ENCODE measurements around the gene RHBDL1. TPM values are rescaled to one million over a fixed set of nuclear protein-coding genes. Genes with fewer than 3 reads are reported as not detected.

The RHBDL1 gene
- total and polyA plus RNA-seq, 2 of the 8 experiments (the other 6 are each of a cell fraction or from before 2014, with no cell fraction given) = 4.0 to 8.1 TPM

DNA sequence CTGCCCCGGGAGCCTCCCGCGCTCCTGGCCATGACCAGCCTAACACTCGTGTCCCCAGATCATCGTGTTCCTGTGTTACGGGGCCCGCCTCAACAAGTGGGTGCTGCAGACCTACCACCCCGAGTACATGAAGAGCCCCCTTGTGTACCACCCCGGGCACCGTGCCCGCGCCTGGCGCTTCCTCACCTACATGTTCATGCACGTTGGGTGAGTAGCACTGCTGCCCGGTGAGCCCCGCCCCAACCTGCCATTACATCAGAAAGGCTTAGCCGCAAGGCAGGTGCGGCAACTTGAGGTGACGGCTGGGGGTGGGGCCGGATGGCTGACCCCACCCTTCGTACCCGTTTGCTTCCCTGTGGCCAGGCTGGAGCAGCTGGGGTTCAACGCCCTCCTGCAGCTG is 1.4 kb downstream of the RHBDL1 start (continued):
- TF ChIP-seq CHD1 (IDR thresholded peaks at IDR 0.05; ENCODE audit: low read depth, low read length) = no peak
